SK-N-SH (cell line): ENCODE results near the gene RAPGEF3. TPM values are rescaled to one million over a fixed set of nuclear protein-coding genes. Genes with fewer than 3 reads are reported as not detected.

Source experiments
- CTCF ChIA-PET: fragments of 300-600, 350-600 bp; formaldehyde crosslinking; extraction: SDS; loops from one replicate; lab custom pipeline; 2021; lab: Yijun Ruan, JAX
- POLR2A ChIA-PET: fragments of 350-600 bp; sonication (Branson Sonifier 250); formaldehyde crosslinking; extraction: SDS; loops from one replicate; lab custom pipeline; 2020; ENCODE audit warnings: antibody characterized with exemption, inconsistent platforms; lab: Yijun Ruan, JAX
- DNase-seq: peaks from one replicate; pipeline ENCODE4 v3.0.0; 2012
- H2AFZ ChIP-seq: fragments of 200-600 bp; sonication (generic); 2 replicates; pipeline ENCODE4 v1.8.1; 2016; ENCODE audit warnings: antibody characterized with exemption, mild to moderate bottlenecking, low read depth
- H3F3A ChIP-seq: fragments of 200-600 bp; sonication (generic); replicated peaks from 2 replicates; pipeline ENCODE3; 2016; ENCODE audit warnings: antibody characterized with exemption, mild to moderate bottlenecking; ENCODE audit not compliant: insufficient read depth
- H3K27ac ChIP-seq, 2 experiments: fragments of 200-500 bp in 1 of 2; fragments of 200-600 bp in 1 of 2; sonication (Bioruptor generic) in 1 of 2; sonication (generic), shearing (Covaris generic) in 1 of 2; 2 replicates each; pipeline versions ENCODE4 v1.5.1 to v1.6.1; 2014 to 2016; ENCODE audit warnings: low read depth in 2 of 2, inconsistent platforms in 1 of 2, low read length in 1 of 2, mild to moderate bottlenecking in 1 of 2, mixed read lengths in 1 of 2
- H3K27me3 ChIP-seq: fragments of 200-600 bp; sonication (generic), shearing (Covaris generic); 2 replicates; pipeline ENCODE4 v1.6.1; 2016; ENCODE audit warnings: mixed run types; ENCODE audit not compliant: insufficient read depth
- H3K36me3 ChIP-seq, 2 experiments: fragments of 200-500 bp in 1 of 2; fragments of 200-600 bp in 1 of 2; sonication (Bioruptor generic) in 1 of 2; sonication (generic) in 1 of 2; replicated peaks in 1 of 2; 2 replicates each; pipeline versions ENCODE3 to v1.5.1; 2014 to 2016; ENCODE audit warnings: low read length in 1 of 2, mild to moderate bottlenecking in 1 of 2; ENCODE audit not compliant: insufficient read depth in 2 of 2, control insufficient read depth in 1 of 2
- H3K4me1 ChIP-seq, 2 experiments: fragments of 200-500 bp in 1 of 2; fragments of 200-600 bp in 1 of 2; sonication (Bioruptor generic) in 1 of 2; sonication (generic), shearing (Covaris generic) in 1 of 2; 2 replicates each; pipeline versions ENCODE4 v1.5.1 to v1.6.1; 2014 to 2016; ENCODE audit warnings: low read depth in 1 of 2, low read length in 1 of 2, mixed run types in 1 of 2; ENCODE audit not compliant: insufficient read depth in 2 of 2, control insufficient read depth in 1 of 2
- H3K4me2 ChIP-seq: fragments of 200-600 bp; sonication (generic), shearing (Covaris generic); 2 replicates; pipeline ENCODE4 v1.6.1; 2017; ENCODE audit warnings: mixed run types
- H3K4me3 ChIP-seq, 2 experiments: fragments of 200-500 bp in 1 of 2; fragments of 200-600 bp in 1 of 2; sonication (Bioruptor generic) in 1 of 2; sonication (generic), shearing (Covaris generic) in 1 of 2; 2 replicates each; pipeline versions ENCODE4 v1.5.1 to v1.8.1; 2014 to 2016; ENCODE audit warnings: low read depth in 2 of 2, inconsistent platforms in 1 of 2, low read length in 1 of 2, mild to moderate bottlenecking in 1 of 2, mixed read lengths in 1 of 2, moderate library complexity in 1 of 2
- H3K79me2 ChIP-seq: fragments of 200-600 bp; sonication (generic); 2 replicates; pipeline ENCODE4 v1.8.1; 2017; ENCODE audit warnings: mild to moderate bottlenecking; ENCODE audit not compliant: insufficient read depth
- H3K9ac ChIP-seq: fragments of 200-600 bp; sonication (generic); 2 replicates; pipeline ENCODE4 v1.6.1; 2017; ENCODE audit warnings: mixed run types
- H3K9me2 ChIP-seq: fragments of 200-600 bp; sonication (generic); 2 replicates; pipeline ENCODE4 v1.6.1; 2017; ENCODE audit warnings: mixed run types
- H3K9me3 ChIP-seq: fragments of 200-600 bp; sonication (generic); 2 replicates; pipeline ENCODE4 v1.6.1; 2017; ENCODE audit warnings: mixed run types, mild to moderate bottlenecking, moderate library complexity
- H4K20me1 ChIP-seq: fragments of 200-600 bp; sonication (generic); 2 replicates; pipeline ENCODE4 v1.6.1; 2017; ENCODE audit warnings: mild to moderate bottlenecking, mixed run types; ENCODE audit not compliant: insufficient read depth
- CHD2 ChIP-seq: fragments of 150-350 bp; IDR thresholded peaks from 2 replicates; pipeline ENCODE4 v1.6.1; 2018; ENCODE audit warnings: low read length; ENCODE audit not compliant: partially characterized antibody
- CTCF ChIP-seq: fragments of 200-600 bp; sonication (generic); IDR thresholded peaks from 2 replicates; pipeline ENCODE4 v1.6.1; 2017; ENCODE audit warnings: antibody characterized with exemption, mild to moderate bottlenecking, moderate library complexity
- FOSL2 ChIP-seq: IDR thresholded peaks from 2 replicates; pipeline ENCODE4 v1.4.0; 2012; ENCODE audit warnings: low read depth, mild to moderate bottlenecking, moderate library complexity, borderline replicate concordance
- JUND ChIP-seq: IDR thresholded peaks from 2 replicates; pipeline ENCODE4 v1.4.0; 2012
- NRF1 ChIP-seq: IDR thresholded peaks from 2 replicates; pipeline ENCODE4 v1.6.1; 2012; ENCODE audit warnings: low read depth, mild to moderate bottlenecking, low read length
- PBX3 ChIP-seq: IDR thresholded peaks from 2 replicates; pipeline ENCODE4; 2012
- RAD21 ChIP-seq: IDR thresholded peaks from 2 replicates; pipeline ENCODE4 v1.6.1; 2012; ENCODE audit warnings: mild to moderate bottlenecking, low read length
- REST ChIP-seq: IDR thresholded peaks from 2 replicates; pipeline ENCODE4 v1.6.1; 2012; ENCODE audit warnings: mild to moderate bottlenecking, low read depth, low read length, moderate library complexity
- SMC3 ChIP-seq: IDR thresholded peaks from 2 replicates; pipeline ENCODE4 v1.6.1; 2012; ENCODE audit warnings: low read depth, low read length, improper control_type of control experiment
- TAF1 ChIP-seq: IDR thresholded peaks from 2 replicates; pipeline ENCODE4 v1.6.1; 2012; ENCODE audit warnings: low read depth, mild to moderate bottlenecking, low read length, moderate library complexity, borderline replicate concordance
- USF2 ChIP-seq: fragments of 150-350 bp; IDR thresholded peaks from 2 replicates; pipeline ENCODE4 v1.6.1; 2017; ENCODE audit warnings: antibody characterized with exemption, low read length, low read depth, borderline replicate concordance
- WGBS: methylation state at CpG from one replicate; pipeline ENCODE4 v1.1.6; 2017; ENCODE audit warnings: low lambda C conversion rate; 5-methylcytosine and 5-hydroxymethylcytosine counted together
- polyA plus RNA-seq, 3 experiments: library from polyadenylated mRNA; depleted of rRNA; stranded (reverse); fragments of >200 nt; gene quantifications; 2 replicates each; pipeline ENCODE4 v1.2.3, GENCODE V29; 2012

Gene RAPGEF3
- polyA plus RNA-seq, 1 of the 3 experiments (the other 2 are of a cell fraction), result 0.90 TPM

GRCh38 chr12:47744005-47744651 is 14.6 kb downstream of the RAPGEF3 start:
- Histone ChIP-seq H3K4me2 (no peak overlapping the region), H4K20me1 (no peaks in the 10 kb centered on the region), H2AFZ (no peak overlapping the region), H3K27ac (no peak overlapping the region), H3K9me2 (no peaks in the 10 kb centered on the region), H3K36me3 (no peaks in the 10 kb centered on the region), H3K9me3 (no peaks in the 10 kb centered on the region), H3K9ac (no peak overlapping the region), H3K4me1 (peaks cover 13 to 23% of the 10 kb centered on the region in 2 experiments; a peak in 3 of 4 replicates), H3F3A (no peaks in the 10 kb centered on the region), H3K27me3 (no peaks in the 10 kb centered on the region), H3K4me3 (no peak overlapping the region; a peak in 1 of 4 replicates), H3K79me2 (no peaks in the 10 kb centered on the region)
- ChIA-PET CTCF (interaction anchor here (0.9 to 43.0 kb wide), 15 partner anchors 8 to 96 kb away, joined by 3 to 1294 read pairs (median 9); partner anchors contain the start of genes ENDOU, RAPGEF3 and SLC48A1), POLR2A (interaction anchor here (1.1 kb wide), 1 partner anchor 38 kb away, joined by 3 read pairs; the partner anchor contains the start of gene RPAP3)
- 40% methylated on average over 10 of the region's 10 CpGs for WGBS
- peak; percentile 51 for DNase-seq
- TF ChIP-seq USF2 (no peak), REST (no peak), SMC3 (peak; percentile 54), CHD2 (no peak), JUND (no peak), CTCF (peak; percentile 55), NRF1 (no peak), PBX3 (no peak), TAF1 (no peak), RAD21 (peak; percentile 49), FOSL2 (no peak)
